Suprapubic skin (tissue), 4 donors: ENCODE data around the gene RPRD1B. TPM values are rescaled to one million over a fixed set of nuclear protein-coding genes. Genes with fewer than 3 reads are reported as not detected.

Source experiments
- DNase-seq, 2 donors: peaks; one replicate each; pipeline ENCODE4 v3.0.0-alpha.2; 2019; ENCODE audit warnings: low spot score in 2 of 2
- H3K27ac ChIP-seq: fragments of 200-600 bp; sonication (generic); one replicate; pipeline ENCODE4 v1.5.1; 2019
- H3K27me3 ChIP-seq: fragments of 200-600 bp; sonication (generic); one replicate; pipeline ENCODE4 v1.5.1; 2019
- H3K36me3 ChIP-seq: fragments of 200-600 bp; sonication (generic); one replicate; pipeline ENCODE4 v1.5.1; 2019
- H3K4me1 ChIP-seq: fragments of 200-600 bp; sonication (generic); one replicate; pipeline ENCODE4 v1.5.1; 2019
- H3K4me3 ChIP-seq: fragments of 200-600 bp; sonication (generic); one replicate; pipeline ENCODE4 v1.5.1; 2019; ENCODE audit warnings: mild to moderate bottlenecking
- H3K9me3 ChIP-seq: fragments of 200-600 bp; sonication (generic); one replicate; pipeline ENCODE4 v1.5.1; 2019
- CTCF ChIP-seq, 2 donors: fragments of 200-600 bp in 1 of 2; fragments of 450-650 bp in 1 of 2; sonication (generic) in 1 of 2; IDR thresholded peaks; one replicate each; pipeline ENCODE4 v1.5.1; 2016 to 2019; ENCODE audit warnings: antibody characterized with exemption in 2 of 2, mild to moderate bottlenecking in 1 of 2, moderate library complexity in 1 of 2
- EP300 ChIP-seq: sonication (generic); formaldehyde crosslinking; IDR thresholded peaks from one replicate; pipeline ENCODE4 v1.6.1; 2017; ENCODE audit warnings: antibody characterized with exemption
- POLR2A ChIP-seq, 2 donors: fragments of 450-650 bp; IDR thresholded peaks; one replicate each; pipeline ENCODE4 v1.6.1; 2017; ENCODE audit warnings: antibody characterized with exemption in 2 of 2, mild to moderate bottlenecking in 2 of 2, moderate library complexity in 2 of 2
- POLR2AphosphoS5 ChIP-seq, 3 donors: sonication (generic); formaldehyde crosslinking; IDR thresholded peaks; one replicate each; pipeline ENCODE4 v1.6.1; 2017; ENCODE audit warnings: antibody characterized with exemption in 3 of 3
- whole genome bisulfite sequencing: methylation state at CpG from one replicate; pipeline ENCODE4 v1.1.5; 2018; 5-methylcytosine and 5-hydroxymethylcytosine counted together
- total RNA-seq, 4 donors: library from RNA; depleted of rRNA; stranded (reverse); fragments of >200 nt; gene quantifications; one replicate each; pipeline ENCODE4 v1.1.0, GENCODE V29; 2016

RPRD1B gene
- total RNA-seq, 4 donors from 2014 or later: 24.7 to 45.6 (median 27.7) TPM

GRCh38 chr20:38023181-38024001 is 10.2 kb upstream of the RPRD1B start:
- H3K4me1 ChIP-seq: no peaks in the 10 kb centered on the region
- peaks cover 4% of the 10 kb centered on the region for H3K36me3 ChIP-seq
- H3K9me3 ChIP-seq: no peaks in the 10 kb centered on the region
- 80% methylated on average over 5 of the region's 5 CpGs for WGBS
- H3K4me3 ChIP-seq: no peak overlapping the region
- no peak for DNase-seq
- H3K27ac ChIP-seq: no peak overlapping the region
- H3K27me3 ChIP-seq: no peaks in the 10 kb centered on the region
- no peak for TF ChIP-seq POLR2AphosphoS5 (IDR thresholded peaks at IDR 0.05)
- no peak for TF ChIP-seq CTCF (IDR thresholded peaks at IDR 0.05)

GRCh38 chr20:38024496-38024895 is 9.1 kb upstream of the RPRD1B start:
- Histone ChIP-seq H3K27ac (no peak overlapping the region), H3K36me3 (no peaks in the 10 kb centered on the region), H3K4me1 (no peaks in the 10 kb centered on the region), H3K27me3 (no peaks in the 10 kb centered on the region), H3K4me3 (no peak overlapping the region), H3K9me3 (no peaks in the 10 kb centered on the region)
- WGBS: 64% methylated on average over 4 of the region's 5 CpGs
- no peak for DNase-seq
- no peak for TF ChIP-seq POLR2AphosphoS5 (IDR thresholded peaks at IDR 0.05)
- TF ChIP-seq EP300: no peak
- TF ChIP-seq CTCF (IDR thresholded peaks at IDR 0.05): no peak
- TF ChIP-seq POLR2A (IDR thresholded peaks at IDR 0.05): no peak

DNA sequence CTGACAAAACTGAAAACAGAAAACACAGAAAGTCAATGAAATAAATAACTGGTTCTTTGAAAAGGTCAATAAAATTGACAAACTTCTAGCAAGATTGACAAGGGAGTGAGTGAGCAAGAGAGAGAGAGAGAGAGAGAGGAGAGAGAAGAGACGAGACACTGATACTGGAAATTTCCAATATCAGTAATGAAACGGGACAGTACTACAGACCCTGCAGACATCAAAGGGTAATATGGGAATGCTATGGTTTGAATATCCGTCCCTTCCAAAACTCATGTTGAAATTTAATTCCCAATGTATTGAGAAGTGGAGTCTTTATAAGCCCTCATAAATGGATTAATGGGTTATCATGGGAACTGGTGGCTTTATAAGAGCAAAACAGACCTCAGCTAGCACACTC is 4.1 kb upstream of the RPRD1B start:
- no peak for DNase-seq
- H3K27me3 ChIP-seq: no peaks in the 10 kb centered on the region
- H3K4me3 ChIP-seq: no peak overlapping the region
- peaks cover 15% of the 10 kb centered on the region for H3K4me1 ChIP-seq
- TF ChIP-seq EP300: no peak
- TF ChIP-seq POLR2A (IDR thresholded peaks at IDR 0.05): no peak
- TF ChIP-seq POLR2AphosphoS5 (IDR thresholded peaks at IDR 0.05): no peak
- TF ChIP-seq CTCF (IDR thresholded peaks at IDR 0.05): no peak
- H3K36me3 ChIP-seq: no peaks in the 10 kb centered on the region
- no peak overlapping the region for H3K27ac ChIP-seq
- WGBS: 94% methylated on average over 3 of the region's 3 CpGs
- H3K9me3 ChIP-seq: no peaks in the 10 kb centered on the region

DNA sequence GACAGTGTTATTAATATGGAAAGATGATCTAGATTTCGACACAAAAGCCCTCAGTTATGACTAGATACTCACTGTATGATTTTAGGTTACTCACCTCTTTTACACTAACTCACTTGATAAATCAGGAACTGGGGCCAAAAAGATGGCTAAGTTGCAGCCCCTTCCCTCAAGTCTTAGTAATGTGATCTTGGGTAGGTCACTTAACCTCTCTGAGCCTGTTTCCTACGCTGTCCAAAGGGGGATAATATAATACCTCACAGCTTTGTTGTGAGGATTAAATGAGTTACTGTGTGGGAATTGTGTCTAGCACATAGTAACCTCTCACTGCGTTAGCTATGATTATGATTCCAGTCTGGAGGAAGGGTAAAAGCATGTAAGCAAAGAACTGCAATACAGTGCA is 1.6 kb upstream of the RPRD1B start:
- H3K27ac ChIP-seq: no peak overlapping the region
- no peaks in the 10 kb centered on the region for H3K36me3 ChIP-seq
- no peaks in the 10 kb centered on the region for H3K27me3 ChIP-seq
- no peak for TF ChIP-seq EP300
- TF ChIP-seq CTCF (IDR thresholded peaks at IDR 0.05): no peak
- TF ChIP-seq POLR2A (IDR thresholded peaks at IDR 0.05): no peak
- no peak for TF ChIP-seq POLR2AphosphoS5 (IDR thresholded peaks at IDR 0.05)
- peaks cover 40% of the 10 kb centered on the region for H3K4me1 ChIP-seq
- H3K9me3 ChIP-seq: no peaks in the 10 kb centered on the region
- DNase-seq: no peak
- 89% methylated on average over 3 of the region's 3 CpGs for WGBS
- H3K4me3 ChIP-seq: no peak overlapping the region

- H3K27ac ChIP-seq: peak overlapping the region; percentile 90
- no peaks in the 10 kb centered on the region for H3K9me3 ChIP-seq
- H3K4me3 ChIP-seq: peak overlapping the region; percentile 73
- H3K27me3 ChIP-seq: no peaks in the 10 kb centered on the region
- TF ChIP-seq POLR2AphosphoS5 (IDR thresholded peaks at IDR 0.05) (no peak), CTCF (IDR thresholded peaks at IDR 0.05) (no peak), EP300 (no peak), POLR2A (IDR thresholded peaks at IDR 0.05) (no peak)
- no peaks in the 10 kb centered on the region for H3K36me3 ChIP-seq
- DNase-seq: peak in 1 of 2 donors; percentile 76
- WGBS: 27% methylated on average over 28 of the region's 28 CpGs
- peaks cover 48% of the 10 kb centered on the region for H3K4me1 ChIP-seq
These were observed 789 bp upstream of the RPRD1B start for GRCh38 chr20:38032585-38033329.
